Measurements from ENCODE around the gene XYLB.

Gene XYLB

GRCh38 chr3:38308456-38308855 lies 38.1 kb upstream of the XYLB start:
- CTCF ChIA-PET: interaction anchor here (2.5 kb wide), 1 partner anchor 10 kb away, joined by 19 read pairs; no protein-coding TSS in a partner anchor
- TF ChIP-seq CTCF (IDR thresholded peaks at IDR 0.05; ENCODE audit: control extremely low read depth, extremely low read depth, low read depth, missing control alignments): no peak
- no peak for DNase-seq (ENCODE audit: extremely low spot score)
- POLR2A ChIA-PET: no interaction called here

GRCh38 chr3:38311476-38311875 lies 35.1 kb upstream of the XYLB start:
- no peak for DNase-seq (ENCODE audit: extremely low spot score)
- ChIA-PET CTCF (no interaction called here), POLR2A (no interaction called here)

GRCh38 chr3:38311941-38312340 lies 34.6 kb upstream of the XYLB start:
- ChIA-PET CTCF (no interaction called here), POLR2A (no interaction called here)
- no peak for TF ChIP-seq CTCF (IDR thresholded peaks at IDR 0.05; ENCODE audit: control extremely low read depth, extremely low read depth, low read depth, missing control alignments)
- no peak for DNase-seq (ENCODE audit: extremely low spot score)

More at GRCh38 chr3:38311476-38311875, 35.1 kb upstream of the XYLB start:
- TF ChIP-seq CTCF (IDR thresholded peaks at IDR 0.05; ENCODE audit: control extremely low read depth, extremely low read depth, low read depth, missing control alignments): no peak

- CTCF ChIA-PET: no interaction called here
- DNase-seq (ENCODE audit: extremely low spot score): no peak
- TF ChIP-seq CTCF (IDR thresholded peaks at IDR 0.05; ENCODE audit: control extremely low read depth, extremely low read depth, low read depth, missing control alignments): no peak
- POLR2A ChIA-PET: no interaction called here
Observed at GRCh38 chr3:38312356-38312755, 34.2 kb upstream of the XYLB start.

- POLR2A ChIA-PET: no interaction called here
- DNase-seq (ENCODE audit: extremely low spot score): no peak
- no peak for TF ChIP-seq CTCF (IDR thresholded peaks at IDR 0.05; ENCODE audit: control extremely low read depth, extremely low read depth, low read depth, missing control alignments)
- CTCF ChIA-PET: no interaction called here
Observed at GRCh38 chr3:38313263-38313662, 33.3 kb upstream of the XYLB start.

GRCh38 chr3:38313695-38314094 lies 32.9 kb upstream of the XYLB start:
- no peak for DNase-seq (ENCODE audit: extremely low spot score)
- ChIA-PET CTCF (no interaction called here), POLR2A (no interaction called here)
- no peak for TF ChIP-seq CTCF (IDR thresholded peaks at IDR 0.05; ENCODE audit: control extremely low read depth, extremely low read depth, low read depth, missing control alignments)

All from GM10248 (cell line).